ENCODE results near the gene FRYL. TPM values are rescaled to one million over a fixed set of nuclear protein-coding genes. Genes with fewer than 3 reads are reported as not detected.

Gene FRYL
- total RNA-seq, 1 donor from 2014 or later: 93.3 TPM

Other genes starting within 250 kb of the FRYL start
- 121 TPM for gene OCIAD1, start 50.8 kb upstream of the FRYL start, total RNA-seq (ENCODE audit: unreplicated experiment)
- gene OCIAD2, start 126.5 kb upstream of the FRYL start, total RNA-seq (ENCODE audit: unreplicated experiment): 50.0 TPM
- gene CWH43, start 206.0 kb upstream of the FRYL start, total RNA-seq (ENCODE audit: unreplicated experiment): not detected

Data from endothelial cell (in vitro differentiated cells).